GM23338 (cell line): ENCODE measurements around the gene CDHR2. TPM values are rescaled to one million over a fixed set of nuclear protein-coding genes. Genes with fewer than 3 reads are reported as not detected.

Experiments
- ATAC-seq: fragments of 200-7000 bp; cut with Tn5 transposase; 3 replicates; pipeline ENCODE4 v1.9.1; 2020
- DNase-seq: peaks from one replicate; pipeline ENCODE4 v3.0.0-alpha.2; 2015; ENCODE audit warnings: low spot score
- H2AFZ ChIP-seq: fragments of 200-600 bp; sonication (generic); 2 replicates; pipeline ENCODE4 v1.8.0; 2016; ENCODE audit warnings: antibody characterized with exemption, mild to moderate bottlenecking, moderate library complexity
- H3F3A ChIP-seq: fragments of 200-600 bp; sonication (generic); replicated peaks from 2 replicates; pipeline ENCODE4 v1.8.0; 2017; ENCODE audit warnings: antibody characterized with exemption, mixed run types, low read depth
- H3K27ac ChIP-seq: fragments of 200-600 bp; sonication (generic); 2 replicates; pipeline ENCODE4 v1.6.1; 2016; ENCODE audit warnings: low read depth
- H3K27me3 ChIP-seq: fragments of 200-600 bp; sonication (generic); 2 replicates; pipeline ENCODE4 v1.8.0; 2016; ENCODE audit warnings: mild to moderate bottlenecking, mixed run types, moderate library complexity; ENCODE audit not compliant: insufficient read depth
- H3K36me3 ChIP-seq: fragments of 200-600 bp; sonication (generic); 2 replicates; pipeline ENCODE4 v1.8.0; 2016; ENCODE audit warnings: mild to moderate bottlenecking; ENCODE audit not compliant: insufficient read depth
- H3K4me1 ChIP-seq: fragments of 200-600 bp; sonication (generic); 2 replicates; pipeline ENCODE4 v1.8.0; 2016; ENCODE audit warnings: mild to moderate bottlenecking, moderate library complexity; ENCODE audit not compliant: insufficient read depth
- H3K4me2 ChIP-seq: fragments of 200-600 bp; sonication (generic); 2 replicates; pipeline ENCODE4 v1.7.1; 2017; ENCODE audit warnings: mixed run types
- H3K4me3 ChIP-seq: fragments of 200-600 bp; sonication (generic); 2 replicates; pipeline ENCODE4 v1.6.1; 2016; ENCODE audit warnings: mixed run types
- H3K79me2 ChIP-seq: fragments of 200-600 bp; sonication (generic); replicated peaks from 2 replicates; pipeline ENCODE4 v1.8.0; 2017; ENCODE audit warnings: mild to moderate bottlenecking; ENCODE audit not compliant: insufficient read depth
- H3K9me2 ChIP-seq: fragments of 200-600 bp; sonication (generic); 2 replicates; pipeline ENCODE4 v1.8.0; 2017; ENCODE audit not compliant: insufficient read depth
- H4K20me1 ChIP-seq: fragments of 200-600 bp; sonication (generic); replicated peaks from 2 replicates; pipeline ENCODE4 v1.8.0; 2017; ENCODE audit warnings: mild to moderate bottlenecking; ENCODE audit not compliant: insufficient read depth
- H3K27ac Mint-ChIP-seq: 2 replicates; pipeline ENCODE4 v1.8.0; 2020; ENCODE audit warnings: inconsistent platforms, mild to moderate bottlenecking, moderate library complexity, mixed read lengths
- H3K27me3 Mint-ChIP-seq: 3 replicates; pipeline ENCODE4 v1.8.0; 2022; ENCODE audit warnings: low read depth, mild to moderate bottlenecking, moderate library complexity, mixed read lengths, inconsistent platforms; ENCODE audit not compliant: insufficient read depth, poor library complexity
- H3K36me3 Mint-ChIP-seq: 3 replicates; pipeline ENCODE4 v1.8.0; 2021; ENCODE audit warnings: low read depth, mild to moderate bottlenecking, inconsistent platforms, moderate library complexity, mixed read lengths
- H3K4me1 Mint-ChIP-seq: 3 replicates; pipeline ENCODE4 v1.8.0; 2020; ENCODE audit warnings: mild to moderate bottlenecking, inconsistent platforms, mixed read lengths
- H3K4me3 Mint-ChIP-seq: 3 replicates; pipeline ENCODE4 v1.8.0; 2021; ENCODE audit warnings: moderate library complexity, mild to moderate bottlenecking, inconsistent platforms, mixed read lengths
- H3K9me3 Mint-ChIP-seq: 3 replicates; pipeline ENCODE4 v1.8.0; 2020; ENCODE audit warnings: moderate library complexity, mild to moderate bottlenecking, inconsistent platforms, mixed read lengths
- CTCF ChIP-seq, 2 experiments: fragments of 200-600 bp in 1 of 2; sonication (generic) in 1 of 2; conservative IDR thresholded peaks; 2 replicates each; pipeline versions ENCODE4 v1.5.1 to v1.6.1; 2016 to 2017; ENCODE audit warnings: antibody characterized with exemption in 2 of 2, low read depth in 2 of 2, mild to moderate bottlenecking in 2 of 2, moderate library complexity in 1 of 2
- EZH2phosphoT487 ChIP-seq: fragments of 200-600 bp; sonication (generic); IDR thresholded peaks from one replicate; pipeline ENCODE4 v1.8.1; 2018; ENCODE audit warnings: antibody characterized with exemption; ENCODE audit not compliant: unreplicated experiment
- POLR2AphosphoS5 ChIP-seq: IDR thresholded peaks from 2 replicates; pipeline ENCODE4 v1.6.1; 2016; ENCODE audit warnings: antibody characterized with exemption, low read depth
- REST ChIP-seq: IDR thresholded peaks from one replicate; pipeline ENCODE4 v1.6.1; 2018; ENCODE audit warnings: antibody characterized with exemption; ENCODE audit not compliant: unreplicated experiment
- STAT1 ChIP-seq: IDR thresholded peaks from one replicate; pipeline ENCODE4 v1.6.1; 2016; ENCODE audit warnings: antibody characterized with exemption; ENCODE audit not compliant: unreplicated experiment
- ZNF114 ChIP-seq: fragments of 250-450 bp; sonication (Bioruptor Pico); IDR thresholded peaks from 2 replicates; pipeline ENCODE4 v1.5.0; 2020; ENCODE audit warnings: mild to moderate bottlenecking, moderate library complexity
- ZNF462 ChIP-seq: fragments of 250-450 bp; sonication (Bioruptor Pico); IDR thresholded peaks from 2 replicates; pipeline ENCODE4 v1.5.0; 2020; ENCODE audit warnings: mild to moderate bottlenecking, moderate library complexity
- polyA plus RNA-seq: library from polyadenylated mRNA; unstranded; fragments of >200 nt; fragmentation: Nextera tagmentation; extraction: Ambion mirVana; gene quantifications from 2 replicates; pipeline ENCODE4 v1.2.1, GENCODE V29; 2016
- total RNA-seq: library from RNA; depleted of rRNA; stranded (reverse); fragments of >200 nt; shearing (Covaris generic); gene quantifications from 2 replicates; pipeline ENCODE4 v1.2.3, GENCODE V29; 2014

The CDHR2 gene
- total and polyA plus RNA-seq, 2 experiments from 2014 or later, result not detected

GRCh38 chr5:176578391-176578808 is 29.3 kb downstream of the CDHR2 start:
- DNase-seq, result peak; percentile 95
- Histone ChIP-seq H3K36me3 (no peaks in the 10 kb centered on the region), H3F3A (no peaks in the 10 kb centered on the region), H2AFZ (0 out of 2 replicates have a peak overlapping the region, but pooled peaks have one; percentile 6), H3K27ac (no peak overlapping the region), H3K4me1 (no peaks in the 10 kb centered on the region), H3K9me2 (no peaks in the 10 kb centered on the region), H4K20me1 (no peaks in the 10 kb centered on the region; the same call in 1 of the 2 replicates), H3K4me2 (no peak overlapping the region), H3K27me3 (no peaks in the 10 kb centered on the region), H3K4me3 (no peak overlapping the region), H3K79me2 (no peaks in the 10 kb centered on the region)
- peaks cover 5% of the 10 kb centered on the region; the same call in 1 of the 3 replicates for H3K4me1 Mint-ChIP-seq
- H3K4me3 Mint-ChIP-seq, result no peak overlapping the region
- peak; percentile 90 for ATAC-seq
- TF ChIP-seq CTCF (conservative IDR thresholded peaks at IDR 0.05; ENCODE audit: low read depth in 2 of 2), result peak; percentile 65 to 88
- TF ChIP-seq ZNF114 (CRISPR knock-in tag), result no peak
- H3K9me3 Mint-ChIP-seq, result peaks cover 2% of the 10 kb centered on the region
- H3K27ac Mint-ChIP-seq, result no peak overlapping the region
- no peaks in the 10 kb centered on the region for H3K36me3 Mint-ChIP-seq
- H3K27me3 Mint-ChIP-seq, result peaks cover 11% of the 10 kb centered on the region

GRCh38 chr5:176579323-176579722 is 30.2 kb downstream of the CDHR2 start:
- Mint-ChIP-seq H3K27ac (no peak overlapping the region), H3K4me1 (peaks cover 5% of the 10 kb centered on the region; the same call in 1 of the 3 replicates), H3K4me3 (no peak overlapping the region), H3K27me3 (peaks cover 15% of the 10 kb centered on the region), H3K36me3 (no peaks in the 10 kb centered on the region), H3K9me3 (peaks cover 11% of the 10 kb centered on the region)
- H3K9me2 ChIP-seq, result no peaks in the 10 kb centered on the region
- H3K36me3 ChIP-seq, result no peaks in the 10 kb centered on the region
- no peaks in the 10 kb centered on the region for H3K79me2 ChIP-seq
- H3F3A ChIP-seq, result no peaks in the 10 kb centered on the region
- no peaks in the 10 kb centered on the region; the same call in 1 of the 2 replicates for H4K20me1 ChIP-seq
- DNase-seq (no peak), ATAC-seq (no peak)
- no peak overlapping the region for H3K27ac ChIP-seq
- no peak overlapping the region for H3K4me3 ChIP-seq
- H3K4me2 ChIP-seq, result no peak overlapping the region
- H3K27me3 ChIP-seq, result no peaks in the 10 kb centered on the region
- no peak overlapping the region for H2AFZ ChIP-seq
- no peaks in the 10 kb centered on the region for H3K4me1 ChIP-seq
- TF ChIP-seq REST (no peak), ZNF114 (CRISPR knock-in tag) (no peak), POLR2AphosphoS5 (no peak), CTCF (conservative IDR thresholded peaks at IDR 0.05; ENCODE audit: low read depth in 2 of 2) (no peak), EZH2phosphoT487 (no peak), STAT1 (no peak), ZNF462 (CRISPR knock-in tag) (no peak)
